ENCODE measurements around the gene UGT1A9.

UGT1A9 gene

DNA sequence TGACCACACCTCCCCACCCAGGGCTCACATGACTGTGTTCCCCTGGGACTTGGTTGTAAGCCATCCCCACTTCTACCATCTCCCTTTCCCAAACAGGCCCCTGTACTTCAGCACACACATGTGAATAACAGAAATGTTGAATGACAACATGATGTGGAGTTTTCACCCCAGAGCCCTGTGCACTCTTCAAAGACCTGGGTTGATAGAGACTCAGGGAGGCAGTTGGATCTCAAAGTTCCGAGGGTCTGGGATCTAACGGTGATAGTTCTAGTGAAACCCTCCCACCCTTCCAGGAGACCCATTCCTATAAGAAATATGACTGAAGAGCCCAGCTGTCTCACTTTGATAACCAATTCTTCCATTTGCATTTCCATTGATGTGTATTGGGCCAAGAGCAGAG lies 106.3 kb downstream of the UGT1A9 start, which contains the start of gene MROH2A:
MROH2A (plus strand) TSS at position 301 of the 400 bp plus-strand sequence. CDS start 1,029 bp downstream, outside the sequence.
- no peak for DNase-seq (ENCODE audit: extremely low read depth, low read depth)

DNA sequence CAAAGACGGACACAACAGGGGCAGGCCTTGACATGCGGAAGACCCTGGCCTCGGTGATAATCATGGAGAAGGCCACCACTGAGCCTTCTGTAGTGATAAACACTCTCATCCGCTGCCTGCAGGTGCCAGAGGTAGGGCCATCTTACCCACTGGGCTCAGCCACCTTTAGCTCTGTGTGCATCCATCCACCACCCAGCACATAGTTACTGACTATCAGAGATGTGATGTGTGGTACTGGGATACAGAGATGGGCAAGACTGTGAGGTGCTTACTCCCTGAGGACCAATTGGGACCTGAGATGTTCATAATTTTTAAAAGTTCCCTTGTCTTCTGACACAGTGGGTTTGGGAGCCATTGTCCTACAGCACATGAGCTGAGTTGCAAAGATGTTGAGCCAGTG lies 108.0 kb downstream of the UGT1A9 start:
- DNase-seq (ENCODE audit: extremely low read depth, low read depth), result no peak
- TF ChIP-seq, protein P1, sequence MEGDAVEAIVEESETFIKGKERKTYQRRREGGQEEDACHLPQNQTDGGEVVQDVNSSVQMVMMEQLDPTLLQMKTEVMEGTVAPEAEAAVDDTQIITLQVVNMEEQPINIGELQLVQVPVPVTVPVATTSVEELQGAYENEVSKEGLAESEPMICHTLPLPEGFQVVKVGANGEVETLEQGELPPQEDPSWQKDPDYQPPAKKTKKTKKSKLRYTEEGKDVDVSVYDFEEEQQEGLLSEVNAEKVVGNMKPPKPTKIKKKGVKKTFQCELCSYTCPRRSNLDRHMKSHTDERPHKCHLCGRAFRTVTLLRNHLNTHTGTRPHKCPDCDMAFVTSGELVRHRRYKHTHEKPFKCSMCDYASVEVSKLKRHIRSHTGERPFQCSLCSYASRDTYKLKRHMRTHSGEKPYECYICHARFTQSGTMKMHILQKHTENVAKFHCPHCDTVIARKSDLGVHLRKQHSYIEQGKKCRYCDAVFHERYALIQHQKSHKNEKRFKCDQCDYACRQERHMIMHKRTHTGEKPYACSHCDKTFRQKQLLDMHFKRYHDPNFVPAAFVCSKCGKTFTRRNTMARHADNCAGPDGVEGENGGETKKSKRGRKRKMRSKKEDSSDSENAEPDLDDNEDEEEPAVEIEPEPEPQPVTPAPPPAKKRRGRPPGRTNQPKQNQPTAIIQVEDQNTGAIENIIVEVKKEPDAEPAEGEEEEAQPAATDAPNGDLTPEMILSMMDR (IDR thresholded peaks at IDR 0.05; ENCODE audit: low read depth, low read length), result no peak

More for the DNA sequence above, 106.3 kb downstream of the UGT1A9 start, which contains the start of gene MROH2A:
- TF ChIP-seq, protein P1 (IDR thresholded peaks at IDR 0.05; ENCODE audit: low read depth, low read length), result no peak

DNA sequence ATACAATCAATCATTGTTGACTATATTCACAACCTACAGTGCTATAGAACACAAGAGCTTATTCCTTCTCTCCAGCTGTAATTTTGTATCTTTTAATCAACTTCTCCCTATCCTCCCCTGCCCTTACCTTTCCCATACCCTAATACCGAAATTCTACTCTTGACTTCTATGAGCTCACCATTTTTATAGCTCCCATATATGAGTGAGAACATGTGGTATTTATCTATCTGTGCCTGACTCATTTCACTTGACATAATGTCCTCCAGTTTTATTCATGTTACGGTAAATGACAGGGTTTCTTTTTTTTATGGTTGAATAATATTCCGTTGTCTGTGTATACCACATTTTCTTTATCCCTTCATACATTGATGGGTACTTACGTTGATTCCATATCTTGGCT lies 109.1 kb downstream of the UGT1A9 start:
- DNase-seq (ENCODE audit: extremely low read depth, low read depth), result no peak
- TF ChIP-seq, protein P1 (IDR thresholded peaks at IDR 0.05; ENCODE audit: low read depth, low read length), result no peak

DNA sequence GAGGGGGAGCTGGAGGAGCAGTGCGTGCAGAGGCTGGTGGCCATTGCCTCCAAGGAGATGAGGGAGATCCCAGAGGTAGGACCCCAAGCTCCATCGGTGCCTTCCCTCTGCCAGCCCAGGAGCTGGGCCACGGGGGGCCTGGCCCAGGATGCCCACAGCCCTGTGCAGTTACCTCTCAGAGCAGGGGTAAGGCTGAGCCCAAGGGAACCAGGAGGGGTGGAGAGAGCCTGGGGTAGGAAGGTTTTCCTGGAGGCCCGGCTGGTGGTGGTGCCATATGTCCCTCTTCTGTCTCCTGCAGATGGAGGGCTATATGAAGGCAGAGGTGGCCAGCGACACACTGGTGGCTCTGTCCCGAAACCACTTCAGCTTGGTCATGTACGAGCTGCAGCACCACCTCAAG lies 117.9 kb downstream of the UGT1A9 start:
- no peak for DNase-seq (ENCODE audit: extremely low read depth, low read depth)

DNA sequence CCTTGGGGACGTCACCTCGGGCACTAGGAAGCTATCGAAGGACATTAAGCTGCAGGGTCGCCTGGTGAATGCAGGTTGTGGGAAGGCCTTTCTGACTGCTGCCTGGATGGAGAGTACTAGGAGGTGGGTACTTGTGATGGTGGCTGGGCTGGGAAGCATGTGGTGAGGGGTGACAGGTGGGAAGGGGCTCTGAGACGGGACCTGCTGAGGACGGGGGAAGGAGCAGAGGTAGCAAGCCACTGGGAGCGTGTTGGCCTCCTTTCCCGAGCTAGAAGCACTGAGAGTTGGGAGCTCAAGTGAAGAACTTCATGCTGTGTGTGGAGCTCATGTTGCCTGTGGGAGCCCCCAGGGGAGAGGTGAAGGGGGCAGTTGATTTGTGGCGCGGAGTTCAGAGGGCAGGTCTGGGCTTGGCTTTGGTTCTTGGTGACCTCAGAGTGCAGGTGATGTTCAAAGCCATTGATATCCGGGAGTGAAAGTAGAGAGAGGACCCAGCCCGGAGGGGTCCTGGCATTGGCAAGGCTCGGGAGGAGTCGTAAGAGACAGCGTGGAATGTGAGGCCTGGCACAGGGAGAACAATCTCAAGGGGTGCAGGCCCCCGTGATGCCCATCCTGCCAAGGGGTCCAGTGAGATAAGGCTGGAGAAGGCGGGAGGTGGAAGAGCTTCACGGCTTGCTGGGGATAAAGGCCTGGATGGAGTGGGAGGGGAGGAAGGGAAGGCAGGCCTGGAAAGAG lies 119.6 kb downstream of the UGT1A9 start:
- TF ChIP-seq, protein P1 (IDR thresholded peaks at IDR 0.05; ENCODE audit: low read depth, low read length), result no peak
- no peak for DNase-seq (ENCODE audit: extremely low read depth, low read depth)

More for the DNA sequence above, 117.9 kb downstream of the UGT1A9 start:
- TF ChIP-seq, protein P1 (IDR thresholded peaks at IDR 0.05; ENCODE audit: low read depth, low read length), result no peak

DNA sequence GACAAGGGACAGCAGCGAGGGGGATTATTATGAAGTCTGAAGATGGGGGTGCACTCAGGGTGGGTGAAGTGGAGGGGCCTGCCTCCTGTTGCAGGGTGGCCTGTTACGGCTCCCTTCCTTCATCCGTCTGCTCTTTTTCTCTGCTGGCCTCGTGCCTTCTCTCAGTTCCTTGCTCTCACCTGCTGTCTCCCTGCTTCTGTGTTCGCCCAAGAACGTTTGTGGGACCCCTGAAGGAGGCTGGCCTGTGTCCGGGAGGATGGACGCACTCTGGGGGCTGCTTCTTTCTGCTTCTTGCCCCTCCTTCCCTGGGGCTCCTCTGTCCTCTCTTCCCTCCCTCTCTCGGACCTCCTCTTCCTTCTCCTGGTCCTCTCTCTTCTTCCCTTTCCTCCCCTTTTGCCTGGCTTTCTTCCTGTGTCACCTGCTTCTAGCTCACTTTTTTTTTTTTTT lies 120.2 kb downstream of the UGT1A9 start:
- TF ChIP-seq, protein P1 (IDR thresholded peaks at IDR 0.05; ENCODE audit: low read depth, low read length), result no peak
- DNase-seq (ENCODE audit: extremely low read depth, low read depth), result no peak

DNA sequence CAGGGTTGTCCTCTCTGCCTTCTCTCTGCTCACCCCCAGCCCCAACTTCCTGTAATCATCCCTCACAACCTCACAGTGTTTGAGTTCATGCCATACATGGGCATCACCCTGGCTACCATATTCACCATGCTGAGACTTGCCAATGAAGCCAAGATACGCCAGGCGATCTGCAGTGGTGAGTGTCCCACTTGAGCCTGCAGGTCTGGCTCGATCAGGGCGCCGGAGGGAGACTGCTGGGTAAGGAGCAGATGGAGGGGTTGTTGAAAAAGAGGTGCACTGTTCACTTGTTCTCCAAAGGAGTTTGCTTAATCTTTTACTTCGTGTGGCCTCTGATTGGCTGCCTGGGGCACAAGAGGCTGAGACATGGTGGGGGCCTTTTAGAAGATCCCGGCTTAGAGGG lies 121.0 kb downstream of the UGT1A9 start:
- TF ChIP-seq, protein P1 (IDR thresholded peaks at IDR 0.05; ENCODE audit: low read depth, low read length), result no peak
- DNase-seq (ENCODE audit: extremely low read depth, low read depth), result no peak
